NCI-H2227 (cell line): ENCODE measurements around the gene CCR5AS.
"Not testable (repeated sequence)": the region's sequence is repeated elsewhere in the genome, so short reads cannot be mapped to it uniquely, and the experiment has no call there.

Source experiments
- DNase-seq: peaks from one replicate; lab custom pipeline; 2025; ENCODE audit not compliant: unreplicated experiment; lab: John Stamatoyannopoulos, UW

CCR5AS gene

GRCh38 chr3:46405301-46406019, 1.4 kb downstream of the CCR5AS start:
- no peak for DNase-seq

GRCh38 chr3:46402902-46403301, 4.0 kb downstream of the CCR5AS start:
- not testable (repeated sequence) for DNase-seq

- DNase-seq, result no peak
Observed at GRCh38 chr3:46401579-46401978, 5.3 kb downstream of the CCR5AS start.

GRCh38 chr3:46400846-46401245, 6.0 kb downstream of the CCR5AS start:
- no peak for DNase-seq

GRCh38 chr3:46400000-46400734, 6.7 kb downstream of the CCR5AS start:
- DNase-seq, result peak; percentile 61

GRCh38 chr3:46399557-46399956, 7.3 kb downstream of the CCR5AS start:
- DNase-seq, result no peak

- DNase-seq, result no peak
Observed at GRCh38 chr3:46399098-46399497, 7.8 kb downstream of the CCR5AS start.

GRCh38 chr3:46398186-46398955, 8.5 kb downstream of the CCR5AS start:
- no peak for DNase-seq

GRCh38 chr3:46397111-46397510, 9.8 kb downstream of the CCR5AS start:
- DNase-seq, result no peak

GRCh38 chr3:46395766-46396530, 10.9 kb downstream of the CCR5AS start:
- no peak for DNase-seq

- DNase-seq, result no peak
Observed at GRCh38 chr3:46395210-46395661, 11.6 kb downstream of the CCR5AS start.

GRCh38 chr3:46393554-46394434, 13.1 kb downstream of the CCR5AS start:
- no peak for DNase-seq

- no peak for DNase-seq
Observed at GRCh38 chr3:46393011-46393410, 13.9 kb downstream of the CCR5AS start.

GRCh38 chr3:46391526-46391925, 15.3 kb downstream of the CCR5AS start:
- DNase-seq, result not testable (repeated sequence)

- DNase-seq, result no peak
Observed at GRCh38 chr3:46389306-46389705, 17.6 kb downstream of the CCR5AS start.

- DNase-seq, result not testable (repeated sequence)
Observed at GRCh38 chr3:46388847-46389246, 18.0 kb downstream of the CCR5AS start.

- no peak for DNase-seq
Observed at GRCh38 chr3:46386205-46386604, 20.7 kb downstream of the CCR5AS start.

- no peak for DNase-seq
Observed at GRCh38 chr3:46383951-46384330, 22.9 kb downstream of the CCR5AS start.

- no peak for DNase-seq
Observed at GRCh38 chr3:46383211-46383950, 23.5 kb downstream of the CCR5AS start.
